K562 (cell line): ENCODE measurements around the gene GPR153. TPM values are rescaled to one million over a fixed set of nuclear protein-coding genes. Genes with fewer than 3 reads are reported as not detected.
A peak's percentile ranks its signal among the peaks of the same experiment; 100 is the strongest.

Source experiments
- CHD2 ChIP-seq: IDR thresholded peaks from 2 replicates; pipeline ENCODE4 v1.6.1; 2011; ENCODE audit warnings: low read depth, low read length
- CUX1 ChIP-seq: fragments of 200-800 bp; sonication (Bioruptor generic); IDR thresholded peaks from 2 replicates; pipeline ENCODE4 v1.6.1; 2016; ENCODE audit warnings: missing genetic modification characterization, missing compliant biosample characterization
- DMBX1 ChIP-seq: fragments of 250-450 bp; sonication (Bioruptor Pico); IDR thresholded peaks from 2 replicates; pipeline ENCODE4 v1.8.0; 2022; ENCODE audit warnings: inconsistent platforms, mild to moderate bottlenecking, moderate library complexity, borderline replicate concordance
- E2F5 ChIP-seq: sonication (generic); formaldehyde crosslinking; IDR thresholded peaks from 2 replicates; pipeline ENCODE4 v1.8.0; 2022; ENCODE audit warnings: mild to moderate bottlenecking, missing genetic modification reagents
- ELF4 ChIP-seq: fragments of 450-650 bp; formaldehyde crosslinking; IDR thresholded peaks from 2 replicates; pipeline ENCODE4 v1.4.0; 2022; ENCODE audit warnings: missing genetic modification characterization
- ETS1 ChIP-seq: conservative IDR thresholded peaks from 2 replicates; pipeline ENCODE4 v1.6.1; 2011; ENCODE audit warnings: low read depth, mild to moderate bottlenecking, low read length; ENCODE audit not compliant: control insufficient read depth
- HMG20A ChIP-seq: fragments of 450-650 bp; formaldehyde crosslinking; conservative IDR thresholded peaks from 2 replicates; pipeline ENCODE4 v1.4.0; 2020; ENCODE audit warnings: mild to moderate bottlenecking, mixed read lengths
- MCM7 ChIP-seq, 2 experiments: fragments of 450-650 bp; IDR thresholded peaks; 2 replicates each; pipeline ENCODE4 v1.6.1; 2016 to 2018
- PML ChIP-seq: IDR thresholded peaks from 2 replicates; pipeline ENCODE4 v1.6.1; 2012; ENCODE audit warnings: low read length, inconsistent platforms
- PTBP1 ChIP-seq: fragments of 200-400 bp; formaldehyde crosslinking; IDR thresholded peaks from 2 replicates; pipeline ENCODE4 v1.6.1; 2017; ENCODE audit warnings: low read depth, low read length
- RBM22 ChIP-seq: fragments of 200-400 bp; formaldehyde crosslinking; IDR thresholded peaks from 2 replicates; pipeline ENCODE4 v1.6.1; 2018; ENCODE audit warnings: low read length, low read depth; ENCODE audit not compliant: poor library complexity, severe bottlenecking
- SMARCB1 ChIP-seq: IDR thresholded peaks from 2 replicates; pipeline ENCODE4 v1.6.1; 2011; ENCODE audit warnings: improper control_type of control experiment, low read depth; ENCODE audit not compliant: insufficient read length
- SREBF2 ChIP-seq: sonication (generic); formaldehyde crosslinking; IDR thresholded peaks from 2 replicates; pipeline ENCODE4 v1.4.0; 2020; ENCODE audit warnings: mild to moderate bottlenecking, missing genetic modification reagents
- TARDBP ChIP-seq: fragments of 450-650 bp; IDR thresholded peaks from 2 replicates; pipeline ENCODE4 v1.6.1; 2016
- TGIF2 ChIP-seq: sonication (generic); formaldehyde crosslinking; IDR thresholded peaks from 2 replicates; pipeline ENCODE4 v1.8.1; 2022; ENCODE audit warnings: mild to moderate bottlenecking, missing genetic modification reagents, moderate library complexity
- ZBTB7A ChIP-seq: IDR thresholded peaks from 2 replicates; pipeline ENCODE4 v1.6.1; 2011; ENCODE audit warnings: low read depth, mild to moderate bottlenecking, low read length, moderate library complexity, borderline replicate concordance; ENCODE audit not compliant: control insufficient read depth
- ZNF431 ChIP-seq: sonication (generic); formaldehyde crosslinking; IDR thresholded peaks from 2 replicates; pipeline ENCODE4 v1.8.0; 2022; ENCODE audit warnings: mild to moderate bottlenecking, missing genetic modification reagents
- ZNF586 ChIP-seq: fragments of 450-650 bp; formaldehyde crosslinking; conservative IDR thresholded peaks from 2 replicates; pipeline ENCODE4 v1.4.0; 2020; ENCODE audit warnings: mild to moderate bottlenecking, moderate library complexity
- ZNF780A ChIP-seq: fragments of 250-450 bp; sonication (Bioruptor Pico); IDR thresholded peaks from 2 replicates; pipeline ENCODE4 v1.5.0; 2021; ENCODE audit warnings: mild to moderate bottlenecking
- polyA plus RNA-seq, 8 experiments: library from polyadenylated mRNA; depleted of rRNA in 4 of 8; stranded (reverse) in 5 of 8; unstranded in 3 of 8; fragments of >200 nt; fragmentation: Nextera tagmentation in 2 of 8; fragmentation: Illumina TruSeq in 1 of 8; extraction: Ambion mirVana in 2 of 8; extraction: Trizol in 1 of 8; gene quantifications; 2 replicates each; pipeline versions ENCODE4 v1.2.1 to v1.2.3, GENCODE V29; 2011 to 2014; ENCODE audit warnings: inconsistent platforms in 1 of 8, missing spikeins in 1 of 8
- total RNA-seq, 7 experiments: library from RNA; depleted of rRNA in 6 of 7; stranded (reverse); fragments of >200 nt in 6 of 7; fragmentation: Illumina TruSeq in 2 of 7; extraction: Trizol in 2 of 7; gene quantifications; 2 replicates each; pipeline versions ENCODE4 v1.2.1 to v1.2.3, GENCODE V29; 2011 to 2021; ENCODE audit warnings: low replicate concordance in 1 of 7

Gene GPR153
- total and polyA plus RNA-seq, 9 of the 15 experiments (the other 6 are each of a cell fraction or from before 2014, with no cell fraction given) = 0.01 to 1.5 (median 0.51) TPM

- TF ChIP-seq CUX1 (CRISPR knock-in tag) (no peak), TARDBP (0 out of 2 replicates have a peak, but pooled peaks have one; percentile 19), ZBTB7A (peak; percentile 41; the same call in 1 of the 2 replicates), DMBX1 (no peak), TGIF2 (no peak), E2F5 (peak; percentile 88; the same call in 1 of the 2 replicates), CHD2 (0 out of 2 replicates have a peak, but pooled peaks have one; percentile 14), ETS1 (no peak), HMG20A (CRISPR knock-in tag) (no peak), PML (no peak), RBM22 (no peak), ZNF431 (CRISPR knock-in tag) (no peak), ZNF780A (CRISPR knock-in tag) (no peak), SMARCB1 (no peak), MCM7 (IDR thresholded peaks at IDR 0.05) (no peak), ELF4 (no peak), ZNF586 (no peak), SREBF2 (CRISPR knock-in tag) (no peak), PTBP1 (no peak)
These were observed 51.9 kb downstream of the GPR153 start (continued) for GRCh38 chr1:6208723-6209660.
